Measurements from ENCODE around the gene SLCO4A1. TPM values are rescaled to one million over a fixed set of nuclear protein-coding genes. Genes with fewer than 3 reads are reported as not detected.
"Not testable (repeated sequence)": the region's sequence is repeated elsewhere in the genome, so short reads cannot be mapped to it uniquely, and the experiment has no call there.

The SLCO4A1 gene
- total RNA-seq, 1 donor from 2014 or later = 0.60 TPM

DNA sequence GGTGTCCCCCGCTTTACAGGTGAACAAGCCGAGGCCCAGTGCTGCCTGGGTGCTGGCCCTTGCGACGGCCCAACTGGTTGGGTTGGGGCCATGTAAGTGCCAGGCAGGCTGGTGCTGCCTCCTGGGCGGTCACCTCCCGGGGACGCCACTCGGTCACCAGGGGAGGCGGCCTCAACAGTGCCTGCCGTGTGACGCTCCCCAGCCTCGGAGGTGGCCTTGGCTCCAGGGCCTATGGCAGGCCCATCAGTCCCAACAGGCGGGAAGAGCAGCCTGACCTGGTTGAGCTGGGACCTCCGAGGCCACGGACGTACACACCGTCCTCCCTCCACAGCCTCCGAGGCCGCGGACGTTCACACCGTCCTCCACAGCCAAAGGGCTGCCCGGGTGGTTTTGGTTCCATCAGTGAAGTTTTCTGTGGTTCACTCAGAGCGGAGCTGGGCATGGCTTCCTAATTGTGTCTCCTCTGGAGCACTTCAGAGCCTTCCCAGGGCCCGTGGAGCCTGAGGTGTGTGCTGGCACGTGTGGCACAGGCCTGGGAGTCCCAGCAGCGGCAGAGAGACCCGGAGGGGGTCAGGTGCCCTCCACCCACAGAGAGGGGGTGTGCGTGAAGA lies 19.3 kb upstream of the SLCO4A1 start:
- no peak for DNase-seq (ENCODE audit: low read depth in 2 of 2)

DNA sequence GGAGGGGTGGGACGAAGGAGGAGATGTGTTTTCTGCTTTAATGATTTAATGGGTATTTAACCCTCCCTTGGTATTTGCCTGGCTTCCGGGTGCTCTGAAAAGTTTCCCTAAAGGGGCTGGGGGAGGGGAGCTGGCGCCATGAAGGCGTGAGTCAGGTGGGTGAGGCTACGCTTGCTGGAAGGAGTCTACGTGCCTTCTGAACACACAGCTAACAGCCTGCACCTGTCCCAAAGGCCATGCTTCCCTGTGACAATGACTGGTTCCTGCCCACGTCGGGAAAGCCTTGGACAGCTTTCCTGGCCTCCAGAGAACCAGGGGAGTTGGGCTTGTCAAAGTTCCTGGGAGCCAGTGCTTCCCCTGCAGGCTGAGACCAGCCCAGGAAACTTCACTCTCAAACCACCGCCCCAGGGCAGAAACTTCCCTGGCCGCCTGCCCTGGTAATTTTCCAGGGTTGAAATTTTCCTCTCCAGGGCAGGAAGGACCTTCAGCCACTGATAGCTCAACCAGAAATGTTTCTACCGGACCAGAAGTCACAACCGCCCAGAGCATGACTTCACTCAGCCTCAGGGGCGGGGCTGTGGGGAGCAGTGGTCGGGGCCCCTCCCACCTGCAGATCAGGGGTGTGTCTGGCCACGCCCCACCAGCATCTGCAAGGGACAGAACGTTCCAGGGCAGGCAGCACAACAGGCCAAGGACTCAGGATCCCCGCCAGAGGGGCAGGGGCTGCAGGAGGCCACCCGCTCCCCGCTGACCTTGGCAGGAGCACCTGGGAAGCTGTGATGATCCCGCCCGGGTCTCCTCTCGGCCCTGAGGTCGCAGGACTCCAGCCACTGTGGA lies 18.6 kb upstream of the SLCO4A1 start:
- peak; percentile 94 to 96 for DNase-seq (ENCODE audit: low read depth in 2 of 2)

DNA sequence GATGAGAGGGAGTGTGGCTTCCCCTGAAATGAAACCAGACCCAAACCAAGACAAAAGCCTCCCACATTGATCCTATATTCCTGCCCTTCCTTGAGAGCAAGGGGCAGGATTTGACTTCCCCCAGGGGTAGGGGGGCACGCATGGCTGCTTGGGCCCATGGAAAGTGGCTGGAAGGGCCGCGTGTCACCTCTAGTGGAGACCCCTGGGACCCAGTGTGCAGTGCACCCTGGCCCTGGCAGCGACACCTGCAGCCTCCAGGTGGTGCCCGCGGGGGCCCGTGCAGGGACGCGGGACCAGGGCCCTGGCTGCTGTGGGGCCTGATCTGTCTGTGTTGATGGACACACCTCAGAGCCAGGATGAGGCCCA lies 18.0 kb upstream of the SLCO4A1 start:
- peak in 1 of 2 donors; percentile 19 for DNase-seq (ENCODE audit: low read depth in 2 of 2)

DNA sequence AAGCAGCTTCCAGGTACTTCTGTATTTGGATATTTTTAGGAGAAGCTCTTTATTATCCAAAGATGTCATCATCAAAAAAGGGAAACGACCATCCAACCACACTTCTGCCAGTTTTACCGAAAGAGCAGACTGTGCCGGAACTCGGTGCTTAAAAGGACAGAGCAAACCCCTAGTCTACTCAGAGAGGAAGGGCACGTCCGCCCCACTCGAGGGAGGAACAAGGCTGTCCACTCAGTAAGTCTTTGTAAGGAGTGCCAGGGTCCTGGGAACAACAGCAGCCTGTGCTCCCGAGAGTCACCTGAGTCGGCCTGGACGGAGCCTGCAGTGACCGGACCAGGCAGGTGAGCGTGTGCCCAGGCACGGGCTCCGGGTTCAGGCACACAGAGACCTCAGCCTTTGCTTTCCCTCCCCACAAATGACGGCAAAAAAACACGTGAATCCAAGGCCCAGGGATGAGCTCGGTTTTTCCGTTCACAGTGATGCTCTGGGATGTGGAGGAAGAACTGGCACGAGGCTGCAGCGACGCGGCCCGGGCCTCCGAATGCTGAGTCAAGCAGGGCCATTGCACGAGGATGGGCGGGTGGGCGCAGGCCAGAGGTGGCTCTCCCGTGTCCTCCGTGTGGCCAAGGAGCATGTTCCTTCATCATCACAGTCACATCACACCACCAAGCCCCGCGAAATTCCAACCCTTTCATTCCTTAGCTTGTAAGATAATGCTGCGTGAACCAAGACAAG lies 17.4 kb upstream of the SLCO4A1 start:
- peak in 1 of 2 donors; percentile 77 for DNase-seq (ENCODE audit: low read depth in 2 of 2)

DNA sequence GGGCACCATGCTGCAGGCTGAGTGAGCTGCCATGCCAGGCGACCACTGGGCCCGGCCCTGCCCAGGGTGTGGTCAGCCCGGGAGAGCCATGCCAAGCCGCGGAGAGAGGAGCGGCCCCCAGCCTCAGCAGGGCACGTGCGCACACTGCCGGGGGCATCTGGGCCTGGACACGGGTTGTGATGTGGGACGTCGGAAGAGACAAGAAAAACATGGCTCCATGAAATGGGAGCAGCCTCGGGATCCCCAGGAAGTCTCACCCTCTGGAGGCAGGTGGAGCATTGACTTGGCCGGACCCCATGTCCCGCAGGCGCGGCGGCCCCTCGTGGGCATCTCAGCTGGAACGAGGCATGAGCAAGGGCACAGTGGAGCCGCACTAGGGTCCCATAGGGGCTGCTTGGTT lies 16.8 kb upstream of the SLCO4A1 start:
- DNase-seq (ENCODE audit: low read depth in 2 of 2) = no peak

DNA sequence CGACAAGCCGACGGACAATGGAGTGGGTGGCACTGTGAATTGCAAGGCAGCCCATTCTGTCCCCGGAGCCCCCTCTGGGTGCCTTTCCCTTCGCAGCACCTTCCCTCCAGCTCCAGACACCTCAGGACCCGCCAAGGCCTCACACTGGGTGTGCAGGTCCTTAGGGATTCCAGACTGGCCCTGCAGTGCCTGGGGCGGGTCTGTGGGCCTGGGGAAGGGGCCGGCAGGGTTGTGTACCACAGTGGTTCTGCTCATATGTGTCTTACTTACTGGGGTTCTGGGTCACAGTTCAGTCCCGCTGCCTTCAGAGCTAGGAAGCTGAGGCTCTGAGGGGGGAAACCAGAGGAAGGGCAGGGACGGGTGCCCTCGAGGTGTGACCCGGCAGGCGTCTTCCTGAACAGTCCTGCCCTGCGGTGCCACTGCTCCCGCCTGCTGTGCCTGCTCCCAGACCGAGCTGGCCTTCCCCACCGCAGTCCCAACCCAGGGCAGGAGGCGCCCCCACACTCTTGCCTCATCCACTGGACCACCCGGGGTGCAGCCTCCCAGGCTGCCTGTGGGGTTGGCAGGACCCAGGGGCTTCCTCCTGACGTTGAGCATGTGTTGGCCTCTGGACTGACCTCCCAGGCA lies 16.3 kb upstream of the SLCO4A1 start:
- no peak for DNase-seq (ENCODE audit: low read depth in 2 of 2)

DNA sequence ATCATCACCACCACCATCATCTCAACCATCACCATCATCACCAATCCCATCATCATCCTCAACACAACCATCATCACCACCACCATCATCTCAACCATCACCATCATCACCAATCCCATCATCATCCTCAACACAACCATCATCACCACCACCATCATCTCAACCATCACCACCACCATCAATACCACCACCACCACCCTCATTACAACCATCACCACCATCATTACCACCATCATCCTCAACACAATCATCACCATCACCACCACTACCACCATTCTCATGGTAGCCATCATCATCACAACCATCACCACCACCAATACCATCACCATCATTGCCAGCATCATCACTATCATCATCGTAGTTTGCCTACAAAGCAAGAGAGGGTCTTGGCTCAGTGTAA lies 14.9 kb upstream of the SLCO4A1 start:
- DNase-seq (ENCODE audit: low read depth in 2 of 2) = not testable (repeated sequence)

DNA sequence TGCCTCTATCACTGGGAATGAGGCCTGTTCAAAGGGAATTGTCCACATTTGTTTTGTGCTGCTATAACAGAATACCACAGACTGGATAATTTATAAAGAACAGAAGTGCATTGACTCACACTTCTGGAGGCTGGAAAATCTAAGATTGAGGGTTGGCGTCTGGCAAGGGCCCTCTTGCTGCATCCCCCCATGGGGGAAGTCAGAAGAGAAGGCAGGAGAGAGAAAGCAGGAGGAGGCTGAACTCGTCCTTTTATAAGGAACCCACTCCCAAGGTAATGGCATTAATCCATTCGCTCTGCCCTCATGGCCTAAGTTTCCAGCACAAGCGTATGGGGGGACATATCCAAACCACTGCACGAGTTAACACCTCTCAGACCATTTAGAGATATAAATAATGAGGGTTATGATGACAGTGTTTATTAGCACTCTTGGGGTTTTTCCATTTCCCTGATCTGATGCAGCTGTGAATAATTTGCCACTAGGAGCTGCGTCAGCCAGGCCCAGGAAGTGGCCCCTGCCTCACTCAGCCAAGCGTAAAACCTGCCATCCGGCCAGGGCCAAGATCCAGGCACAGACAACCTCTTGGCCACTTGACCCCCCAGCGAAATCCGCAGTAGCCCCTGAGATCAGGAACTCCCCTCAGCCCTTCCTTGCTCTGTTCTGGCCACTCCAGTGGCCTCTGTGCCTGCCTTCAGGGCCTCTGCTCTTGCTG lies 14.2 kb upstream of the SLCO4A1 start:
- peak in 1 of 2 donors; percentile 57 for DNase-seq (ENCODE audit: low read depth in 2 of 2)

DNA sequence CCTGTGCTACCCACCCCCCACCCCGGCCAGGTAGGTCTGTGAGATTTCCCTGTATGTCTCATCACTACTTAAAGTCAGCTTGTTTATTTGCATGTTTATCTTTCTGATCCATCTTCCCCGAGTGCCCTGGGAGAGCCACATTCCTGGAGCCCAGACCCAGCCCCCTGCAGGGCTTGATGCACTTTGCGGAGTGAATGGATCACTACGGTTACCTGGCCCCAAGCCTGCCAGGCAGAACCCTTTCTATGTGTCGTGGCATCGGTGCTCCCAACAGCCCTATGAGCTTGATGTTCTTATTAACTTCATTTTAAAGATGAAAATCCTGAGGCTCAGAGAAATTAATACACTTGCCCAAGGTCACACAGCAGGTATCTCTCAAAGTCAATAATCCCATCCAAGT lies 13.6 kb upstream of the SLCO4A1 start:
- DNase-seq (ENCODE audit: low read depth in 2 of 2) = no peak

DNA sequence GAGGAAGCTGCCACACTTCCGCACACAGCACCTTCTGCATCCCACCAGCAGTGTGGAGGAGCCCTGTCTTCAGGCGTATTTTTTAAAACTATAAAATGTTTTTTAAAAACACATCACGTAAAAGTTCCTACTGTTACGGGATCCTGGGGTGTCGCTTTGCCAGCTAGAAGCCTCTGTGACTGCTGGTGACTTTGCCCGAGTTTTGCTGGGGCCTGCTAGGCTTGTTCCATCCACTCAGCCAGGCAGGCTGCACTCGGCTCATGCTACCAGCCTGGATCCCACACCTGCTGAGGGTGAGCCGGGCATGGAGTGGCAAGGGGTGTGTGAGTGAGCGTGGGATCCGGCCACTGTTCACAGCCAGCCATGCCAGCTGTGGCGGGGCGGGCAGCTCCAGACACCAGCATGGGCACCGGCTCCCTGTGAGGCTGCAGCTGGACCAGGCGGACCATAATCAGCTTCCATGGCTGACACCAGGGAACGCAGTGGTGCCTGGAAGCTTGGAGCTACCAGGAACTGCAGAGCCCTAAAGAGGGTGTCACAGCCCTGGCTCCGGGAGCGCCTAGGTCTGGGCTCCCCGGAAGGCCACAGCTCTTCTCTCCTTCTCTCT lies 12.3 kb upstream of the SLCO4A1 start:
- no peak for DNase-seq (ENCODE audit: low read depth in 2 of 2)

DNA sequence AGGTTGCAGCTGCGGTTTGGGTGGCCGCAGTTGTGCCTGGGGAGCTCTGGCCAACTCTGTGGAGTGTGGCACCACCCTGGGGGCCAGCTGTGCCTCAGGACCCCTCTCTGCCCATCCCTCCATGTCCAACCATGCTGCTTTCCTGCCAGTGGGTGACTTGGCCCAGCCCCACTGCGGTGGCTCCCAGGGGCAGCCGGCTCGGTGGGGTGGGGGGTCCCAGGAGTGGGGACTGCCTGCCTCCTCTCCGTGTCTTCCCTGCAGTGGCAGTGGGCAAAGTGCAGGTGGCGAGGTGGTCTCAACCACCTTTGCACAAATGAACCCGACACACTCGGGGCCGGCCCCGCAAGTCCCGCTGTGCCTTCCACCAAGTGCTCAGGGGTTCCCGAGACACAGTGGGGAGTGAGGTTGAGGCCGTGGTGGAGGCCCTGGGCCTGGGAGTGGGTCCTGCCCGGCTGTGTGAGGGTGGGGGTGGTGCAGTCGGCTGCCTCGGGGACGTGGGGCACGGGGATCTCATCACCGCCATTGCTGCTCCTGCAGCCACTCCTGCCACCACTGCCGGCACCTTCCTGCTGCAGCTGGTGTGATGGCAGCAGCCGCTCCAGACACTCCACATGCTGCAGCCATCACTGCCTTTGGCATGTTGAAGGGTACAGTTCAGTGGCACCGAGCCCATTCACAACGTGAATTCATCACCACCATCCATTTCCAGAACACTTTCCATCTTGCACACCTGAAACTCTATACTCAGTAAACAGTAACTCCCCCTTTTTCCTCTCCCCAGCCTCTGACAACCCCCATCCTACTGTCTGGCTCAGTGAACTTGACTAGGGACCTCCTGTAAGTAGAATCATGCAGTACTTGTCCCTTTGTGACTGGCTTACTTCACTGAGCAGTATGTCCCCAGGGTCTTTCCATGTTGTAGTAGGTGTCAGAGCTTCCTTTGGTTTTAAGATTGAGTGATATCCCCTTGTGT lies 10.7 kb upstream of the SLCO4A1 start:
- DNase-seq (ENCODE audit: low read depth in 2 of 2) = no peak

DNA sequence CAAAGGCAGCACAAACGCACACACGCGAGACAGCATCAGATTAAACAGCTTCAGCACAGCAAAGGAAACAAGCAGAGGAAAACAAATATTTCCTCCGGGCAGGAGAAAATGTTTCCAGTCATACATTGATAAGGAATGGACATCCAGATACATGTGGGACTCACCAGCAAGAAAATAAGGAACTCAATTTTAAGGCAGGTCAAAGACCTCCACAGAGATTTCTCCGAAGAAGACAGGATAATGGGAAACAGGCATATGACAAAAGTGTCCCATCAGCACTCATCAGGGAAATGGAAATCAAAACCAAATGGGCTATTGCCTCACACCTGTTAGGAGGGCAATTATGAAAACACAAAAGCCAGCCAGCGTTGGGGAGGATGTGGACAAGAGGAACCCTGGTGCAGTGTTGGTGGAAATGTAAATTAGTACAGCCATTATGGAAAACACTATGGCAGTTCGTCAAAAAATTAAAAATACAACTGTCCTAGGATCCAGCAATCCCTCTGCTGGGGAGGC lies 9.7 kb upstream of the SLCO4A1 start:
- DNase-seq (ENCODE audit: low read depth in 2 of 2) = peak; percentile 14 to 54

DNA sequence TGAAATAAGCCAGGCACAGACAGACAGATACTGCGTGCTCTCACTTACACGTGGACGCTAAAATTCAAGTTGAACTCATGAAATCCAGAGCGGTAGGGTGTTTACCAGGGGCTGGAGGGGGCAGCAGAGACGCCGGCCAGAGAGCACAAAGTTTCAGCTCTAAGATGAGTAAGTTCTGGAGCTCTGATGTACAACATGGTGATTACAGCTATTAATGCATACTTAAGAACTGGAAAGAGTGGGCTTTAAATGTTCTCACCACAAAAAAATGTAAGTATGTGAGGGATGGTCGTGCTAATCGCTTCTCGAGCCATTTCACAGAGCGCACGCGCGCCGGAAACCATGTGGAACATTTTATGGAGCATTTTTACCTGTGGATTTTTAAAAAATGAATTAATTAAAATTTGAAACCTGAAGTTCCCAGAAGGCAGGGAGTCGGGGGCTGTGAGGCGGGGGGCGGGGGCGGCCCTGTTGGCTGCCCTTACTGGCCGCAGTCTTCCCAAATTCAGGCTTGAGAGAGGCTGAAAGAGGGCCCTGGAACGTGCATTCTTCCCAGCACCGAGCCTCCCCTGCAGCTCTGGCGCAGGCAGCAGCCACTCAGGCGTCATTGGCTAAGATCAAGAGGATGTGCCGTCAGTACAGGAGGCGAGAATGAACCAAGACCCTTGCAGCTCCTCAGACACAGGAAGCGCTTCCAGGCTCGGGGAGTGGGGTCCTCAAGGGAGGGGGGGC lies 8.5 kb upstream of the SLCO4A1 start:
- no peak for DNase-seq (ENCODE audit: low read depth in 2 of 2)

DNA sequence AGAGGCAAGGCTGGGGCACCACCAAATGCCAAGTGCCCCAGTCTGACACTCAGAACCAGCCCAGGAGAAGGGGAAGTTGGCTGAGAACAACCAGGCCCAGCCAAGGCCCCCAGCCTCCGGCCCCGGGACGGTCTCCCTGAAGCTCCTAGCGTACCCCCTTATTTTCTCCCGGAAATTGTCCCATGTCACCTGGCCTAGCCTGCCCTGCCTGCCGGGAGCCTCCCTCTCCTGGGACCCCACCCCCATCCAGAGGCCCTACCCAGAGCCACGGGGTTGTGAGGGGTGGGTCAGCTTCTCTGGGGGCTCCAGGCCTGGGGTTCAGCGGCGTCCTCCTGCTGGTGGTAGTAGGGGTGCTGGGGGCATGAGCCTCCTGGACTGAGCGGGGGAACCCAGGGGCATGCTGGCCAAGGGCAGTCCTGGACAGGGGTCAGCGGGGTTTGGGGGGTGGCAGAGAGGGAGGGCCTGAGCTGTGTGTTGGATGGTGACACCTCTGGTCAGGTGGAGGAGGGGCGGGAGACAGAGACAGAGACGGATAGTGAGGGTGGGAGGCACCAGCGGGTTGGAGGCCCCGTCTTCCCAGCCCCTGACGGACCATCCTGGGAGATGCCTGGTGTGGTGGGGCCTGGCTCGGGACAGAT lies 7.9 kb upstream of the SLCO4A1 start:
- no peak for DNase-seq (ENCODE audit: low read depth in 2 of 2)

DNA sequence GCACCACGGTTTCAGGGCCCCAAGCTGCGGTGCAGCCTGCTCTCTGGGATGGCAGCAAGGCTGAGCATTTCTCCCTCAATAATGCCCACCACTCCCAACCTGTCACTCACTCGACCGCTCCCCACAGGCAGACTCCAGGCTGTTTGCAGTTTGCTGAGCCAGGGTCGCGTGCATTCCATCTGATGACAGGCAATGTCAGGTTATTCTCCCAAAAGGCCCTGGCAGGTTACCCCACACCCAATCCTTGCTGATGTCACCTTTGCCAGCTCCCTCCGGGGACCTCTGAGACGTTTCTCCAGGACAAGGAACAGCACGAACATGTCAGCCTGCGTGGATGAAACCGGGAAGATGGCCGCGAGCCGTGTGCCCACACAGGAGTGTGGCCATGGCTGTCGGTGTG lies 7.1 kb upstream of the SLCO4A1 start:
- DNase-seq (ENCODE audit: low read depth in 2 of 2) = no peak

DNA sequence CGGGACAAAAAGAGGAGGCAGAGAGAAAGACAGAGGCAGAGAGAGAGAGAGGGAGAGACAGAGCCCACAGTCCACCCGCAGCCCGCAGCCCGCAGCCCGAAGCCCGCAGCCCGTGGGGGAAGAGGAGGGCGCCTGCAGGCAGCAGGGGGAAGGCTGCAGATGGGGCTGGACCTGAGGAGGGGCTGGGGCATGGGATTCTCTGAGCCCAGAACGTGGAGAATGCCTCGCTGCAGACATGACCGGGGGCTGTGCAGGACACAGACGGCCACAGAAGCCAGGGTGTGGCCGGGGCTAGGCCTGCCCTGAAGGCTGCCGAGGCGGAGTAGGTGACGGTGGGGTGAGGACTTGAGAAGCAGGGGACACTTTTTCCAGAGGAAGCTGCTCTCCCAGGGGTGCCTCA lies 6.5 kb upstream of the SLCO4A1 start:
- no peak for DNase-seq (ENCODE audit: low read depth in 2 of 2)

DNA sequence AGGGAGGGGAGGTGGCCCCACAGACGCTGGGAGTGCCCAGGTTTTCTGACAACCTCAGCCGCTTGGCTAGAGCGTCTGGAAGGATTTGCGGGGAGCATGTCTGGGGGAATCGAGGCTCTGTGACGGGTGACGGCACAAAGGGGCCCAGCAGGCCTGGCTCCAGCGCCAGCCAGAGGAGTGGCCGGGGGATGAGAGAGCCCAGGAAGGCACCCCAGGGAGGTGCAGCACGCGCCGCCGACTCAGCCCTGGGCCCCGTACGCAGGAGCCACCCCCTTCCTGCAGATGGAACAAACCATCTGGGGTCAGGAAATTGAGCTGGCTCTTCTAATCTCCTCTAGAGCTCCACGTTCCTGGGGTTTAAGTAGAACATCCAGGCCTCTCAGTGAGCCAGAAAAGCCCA lies 5.9 kb upstream of the SLCO4A1 start:
- DNase-seq (ENCODE audit: low read depth in 2 of 2) = peak in 1 of 2 donors; percentile 38

DNA sequence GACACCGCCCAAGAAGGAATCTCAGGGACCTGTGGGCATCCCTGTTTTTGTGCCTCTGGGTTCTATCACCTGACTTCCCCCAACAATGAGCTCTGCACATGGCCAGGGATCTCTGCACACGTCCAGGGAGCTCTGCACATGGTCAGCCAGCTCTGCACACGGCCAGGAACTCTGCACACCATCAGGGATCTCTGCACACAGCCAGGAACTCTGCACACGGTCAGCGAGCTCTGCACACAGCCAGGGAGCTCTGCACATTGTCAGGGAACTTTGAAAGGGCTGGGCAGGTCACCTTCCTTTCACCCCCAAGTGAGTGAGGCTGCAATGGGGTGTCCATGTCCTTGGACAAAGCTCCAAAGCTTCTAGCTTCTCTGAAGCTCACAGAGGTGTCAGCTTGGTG lies 5.2 kb upstream of the SLCO4A1 start:
- no peak for DNase-seq (ENCODE audit: low read depth in 2 of 2)

Data from lung microvascular endothelial cell (primary cell).